Measurements from ENCODE around the gene KRT14. TPM values are rescaled to one million over a fixed set of nuclear protein-coding genes. Genes with fewer than 3 reads are reported as not detected.
"Not testable (repeated sequence)": the region's sequence is repeated elsewhere in the genome, so short reads cannot be mapped to it uniquely, and the experiment has no call there.

Gene KRT14
- total RNA-seq, 6 experiments from 2014 or later: 0.24 TPM; not detected in 5

- 77% methylated on average over 3 of the region's 10 CpGs for WGBS (ENCODE audit: insufficient coverage, low coverage, low lambda C conversion rate, missing lambda C conversion rate)
- Histone ChIP-seq H3K27me3 (no peaks in the 10 kb centered on the region), H3K4me1 (no peaks in the 10 kb centered on the region), H3K27ac (no peak overlapping the region), H3K4me3 (no peak overlapping the region), H3K36me3 (no peaks in the 10 kb centered on the region), H3K9me3 (no peaks in the 10 kb centered on the region)
- intact Hi-C loops (cut with DNase I): no loop called here
- TF ChIP-seq POLR2A (IDR thresholded peaks at IDR 0.05): no peak
- TF ChIP-seq CTCF (IDR thresholded peaks at IDR 0.05): no peak
- DNase-seq: no peak
- ATAC-seq: no peak
These were observed 42.6 kb upstream of the KRT14 start for GRCh38 chr17:41629316-41629715.

- H3K4me1 ChIP-seq; H3K4me3 ChIP-seq; H3K36me3 ChIP-seq; H3K27ac ChIP-seq; ATAC-seq; H3K27me3 ChIP-seq; intact Hi-C loops (cut with DNase I); H3K9me3 ChIP-seq: not testable (repeated sequence)
- DNase-seq: peak in 1 of 3 donors; percentile 47
- 82% methylated on average over 8 of the region's 11 CpGs for WGBS (ENCODE audit: insufficient coverage, low coverage, low lambda C conversion rate, missing lambda C conversion rate)
These were observed 42.0 kb upstream of the KRT14 start for GRCh38 chr17:41628621-41629255.

- intact Hi-C loops (cut with DNase I); H3K9me3 ChIP-seq; DNase-seq; H3K27ac ChIP-seq; H3K27me3 ChIP-seq; H3K4me1 ChIP-seq; ATAC-seq; H3K4me3 ChIP-seq; H3K36me3 ChIP-seq: not testable (repeated sequence)
- no CpG with 5 or more reads among the region's 1 CpG for WGBS (ENCODE audit: insufficient coverage, low coverage, low lambda C conversion rate, missing lambda C conversion rate)
These were observed 41.3 kb upstream of the KRT14 start for GRCh38 chr17:41628073-41628370.

- 73% methylated on average over 7 of the region's 23 CpGs for WGBS (ENCODE audit: insufficient coverage, low coverage, low lambda C conversion rate, missing lambda C conversion rate)
- ATAC-seq (no peak), DNase-seq (peak in 1 of 3 donors; percentile 46)
- Histone ChIP-seq H3K27me3 (no peaks in the 10 kb centered on the region), H3K9me3 (no peaks in the 10 kb centered on the region), H3K4me3 (no peak overlapping the region), H3K36me3 (no peaks in the 10 kb centered on the region), H3K4me1 (no peaks in the 10 kb centered on the region), H3K27ac (no peak overlapping the region)
- TF ChIP-seq CTCF (IDR thresholded peaks at IDR 0.05) (no peak), POLR2A (IDR thresholded peaks at IDR 0.05) (no peak)
- intact Hi-C loops (cut with DNase I): no loop called here
These were observed 40.8 kb upstream of the KRT14 start for GRCh38 chr17:41627316-41628072.

GRCh38 chr17:41626914-41627295 is 40.2 kb upstream of the KRT14 start:
- H3K27me3 ChIP-seq; H3K27ac ChIP-seq; H3K36me3 ChIP-seq; intact Hi-C loops (cut with DNase I); DNase-seq; ATAC-seq; H3K4me1 ChIP-seq; H3K4me3 ChIP-seq; H3K9me3 ChIP-seq: not testable (repeated sequence)
- WGBS (ENCODE audit: insufficient coverage, low coverage, low lambda C conversion rate, missing lambda C conversion rate): 76% methylated on average over 3 of the region's 5 CpGs

- H3K27ac ChIP-seq; H3K36me3 ChIP-seq; H3K4me1 ChIP-seq; intact Hi-C loops (cut with DNase I); H3K4me3 ChIP-seq; H3K27me3 ChIP-seq; H3K9me3 ChIP-seq; DNase-seq; ATAC-seq: not testable (repeated sequence)
- whole genome bisulfite sequencing (ENCODE audit: insufficient coverage, low coverage, low lambda C conversion rate, missing lambda C conversion rate): 76% methylated on average over 8 of the region's 17 CpGs
These were observed 39.6 kb upstream of the KRT14 start for GRCh38 chr17:41626028-41626913.
